ENCODE results near the gene ST3GAL2. TPM values are rescaled to one million over a fixed set of nuclear protein-coding genes. Genes with fewer than 3 reads are reported as not detected.
"Not testable (repeated sequence)": the region's sequence is repeated elsewhere in the genome, so short reads cannot be mapped to it uniquely, and the experiment has no call there.

Gene ST3GAL2
- total RNA-seq, 1 donor = 42.7 TPM

- TF ChIP-seq, protein P1, sequence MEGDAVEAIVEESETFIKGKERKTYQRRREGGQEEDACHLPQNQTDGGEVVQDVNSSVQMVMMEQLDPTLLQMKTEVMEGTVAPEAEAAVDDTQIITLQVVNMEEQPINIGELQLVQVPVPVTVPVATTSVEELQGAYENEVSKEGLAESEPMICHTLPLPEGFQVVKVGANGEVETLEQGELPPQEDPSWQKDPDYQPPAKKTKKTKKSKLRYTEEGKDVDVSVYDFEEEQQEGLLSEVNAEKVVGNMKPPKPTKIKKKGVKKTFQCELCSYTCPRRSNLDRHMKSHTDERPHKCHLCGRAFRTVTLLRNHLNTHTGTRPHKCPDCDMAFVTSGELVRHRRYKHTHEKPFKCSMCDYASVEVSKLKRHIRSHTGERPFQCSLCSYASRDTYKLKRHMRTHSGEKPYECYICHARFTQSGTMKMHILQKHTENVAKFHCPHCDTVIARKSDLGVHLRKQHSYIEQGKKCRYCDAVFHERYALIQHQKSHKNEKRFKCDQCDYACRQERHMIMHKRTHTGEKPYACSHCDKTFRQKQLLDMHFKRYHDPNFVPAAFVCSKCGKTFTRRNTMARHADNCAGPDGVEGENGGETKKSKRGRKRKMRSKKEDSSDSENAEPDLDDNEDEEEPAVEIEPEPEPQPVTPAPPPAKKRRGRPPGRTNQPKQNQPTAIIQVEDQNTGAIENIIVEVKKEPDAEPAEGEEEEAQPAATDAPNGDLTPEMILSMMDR (IDR thresholded peaks at IDR 0.05; ENCODE audit: insufficient read depth, low read depth, low read length) = no peak
- DNase-seq (ENCODE audit: low read depth) = peak; percentile 76
These were observed 15.5 kb upstream of the ST3GAL2 start, which contains the start of gene FCSK for GRCh38 chr16:70454222-70455034. Gene FCSK (plus strand): TSS chr16:70454595. CDS start chr16:70463191, 8,596 bp downstream.

DNA sequence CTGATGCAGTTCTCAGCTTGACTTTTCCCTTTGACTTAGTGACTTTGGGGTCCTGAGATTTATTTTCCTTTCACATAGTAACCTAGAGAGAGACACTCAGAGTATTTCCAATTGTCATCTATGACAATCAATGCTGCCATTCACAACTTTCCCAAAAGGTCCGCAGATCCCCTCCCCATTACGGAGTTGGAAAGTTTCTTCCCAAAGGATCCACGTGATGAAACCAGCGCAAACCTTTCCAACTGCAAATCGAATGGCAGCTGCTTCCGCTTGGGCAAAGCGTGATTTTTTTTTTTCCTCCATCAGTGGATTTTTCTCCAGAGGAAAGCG, 15.0 kb upstream of the ST3GAL2 start:
- peak overlapping the region; percentile 84 for H3K4me3 ChIP-seq (ENCODE audit: low read depth, low read length)
- TF ChIP-seq, protein P1 (IDR thresholded peaks at IDR 0.05; ENCODE audit: insufficient read depth, low read depth, low read length) = no peak
- DNase-seq (ENCODE audit: low read depth) = no peak

More at GRCh38 chr16:70454222-70455034, 15.5 kb upstream of the ST3GAL2 start, which contains the start of gene FCSK:
- H3K4me3 ChIP-seq (ENCODE audit: low read depth, low read length) = peak within 1 kb of the TSS; percentile 84

GRCh38 chr16:70453117-70453891, 14.4 kb upstream of the ST3GAL2 start:
- DNase-seq (ENCODE audit: low read depth) = no peak
- TF ChIP-seq, protein P1 (IDR thresholded peaks at IDR 0.05; ENCODE audit: insufficient read depth, low read depth, low read length) = no peak
- H3K4me3 ChIP-seq (ENCODE audit: low read depth, low read length) = peak overlapping the region; percentile 84

DNA sequence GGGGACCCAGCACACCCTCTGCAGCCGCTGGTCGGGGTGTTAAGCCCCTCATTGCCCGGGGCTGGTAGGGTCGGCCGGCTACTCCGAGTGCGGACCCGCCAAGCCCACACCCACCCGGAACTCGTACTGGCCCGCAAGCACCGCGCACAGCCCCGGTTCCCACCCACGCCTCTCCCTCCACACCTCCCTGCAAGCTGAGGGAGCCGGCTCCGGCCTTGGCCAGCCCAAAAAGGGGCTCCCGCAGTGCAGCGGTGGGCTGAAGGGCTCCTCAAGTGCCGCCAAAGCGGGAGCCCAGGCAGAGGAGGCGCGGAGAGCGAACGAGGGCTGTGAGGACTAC, 12.1 kb upstream of the ST3GAL2 start:
- DNase-seq (ENCODE audit: low read depth) = not testable (repeated sequence)
- H3K4me3 ChIP-seq (ENCODE audit: low read depth, low read length) = peak overlapping the region; percentile 23

DNA sequence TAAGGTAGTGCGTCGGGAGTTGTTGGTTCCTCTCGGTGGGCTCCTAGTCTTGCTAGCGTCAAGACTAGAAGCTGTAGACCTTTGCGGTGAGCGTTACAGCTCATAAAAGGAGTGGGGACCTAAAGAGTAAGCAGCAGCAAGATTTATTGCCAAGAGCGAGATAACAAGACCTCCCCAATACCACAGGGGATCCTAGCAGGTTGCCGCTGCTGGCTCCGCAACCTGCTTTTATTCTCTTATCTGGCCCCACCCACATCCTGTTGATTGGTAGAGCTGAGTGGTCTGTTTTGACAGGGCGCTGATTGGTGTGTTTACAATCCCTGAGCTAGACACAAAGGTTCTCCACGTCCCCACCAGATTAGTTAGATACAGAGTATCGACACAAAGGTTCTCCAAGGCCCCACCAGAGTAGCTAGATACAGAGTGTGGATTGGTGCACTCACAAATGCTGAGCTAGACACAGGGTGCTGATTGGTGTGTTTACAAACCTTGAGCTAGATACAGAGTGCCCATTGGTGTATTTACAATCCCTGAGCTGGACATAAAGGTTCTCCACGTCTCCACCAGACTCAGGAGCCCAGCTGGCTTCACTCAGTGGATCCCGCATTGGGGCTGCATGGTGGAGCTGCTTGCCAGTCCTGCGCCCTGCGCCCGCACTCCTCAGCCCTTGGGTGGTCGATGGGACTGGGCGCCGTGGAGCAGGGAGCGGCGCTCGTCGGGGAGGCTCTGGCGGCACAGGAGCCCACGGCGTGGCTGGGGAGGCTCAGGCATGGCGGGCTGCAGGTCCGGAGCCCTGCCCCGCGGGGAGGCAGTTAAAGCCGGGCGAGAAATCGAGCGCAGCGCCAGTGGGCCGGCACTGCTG, 11.5 kb upstream of the ST3GAL2 start:
- not testable (repeated sequence) for DNase-seq (ENCODE audit: low read depth)
- H3K4me3 ChIP-seq (ENCODE audit: low read depth, low read length) = peak overlapping the region; percentile 23

GRCh38 chr16:70448075-70448474, 9.2 kb upstream of the ST3GAL2 start:
- H3K4me3 ChIP-seq (ENCODE audit: low read depth, low read length) = no peak overlapping the region
- TF ChIP-seq, protein P1 (IDR thresholded peaks at IDR 0.05; ENCODE audit: insufficient read depth, low read depth, low read length) = no peak
- DNase-seq (ENCODE audit: low read depth) = no peak

DNA sequence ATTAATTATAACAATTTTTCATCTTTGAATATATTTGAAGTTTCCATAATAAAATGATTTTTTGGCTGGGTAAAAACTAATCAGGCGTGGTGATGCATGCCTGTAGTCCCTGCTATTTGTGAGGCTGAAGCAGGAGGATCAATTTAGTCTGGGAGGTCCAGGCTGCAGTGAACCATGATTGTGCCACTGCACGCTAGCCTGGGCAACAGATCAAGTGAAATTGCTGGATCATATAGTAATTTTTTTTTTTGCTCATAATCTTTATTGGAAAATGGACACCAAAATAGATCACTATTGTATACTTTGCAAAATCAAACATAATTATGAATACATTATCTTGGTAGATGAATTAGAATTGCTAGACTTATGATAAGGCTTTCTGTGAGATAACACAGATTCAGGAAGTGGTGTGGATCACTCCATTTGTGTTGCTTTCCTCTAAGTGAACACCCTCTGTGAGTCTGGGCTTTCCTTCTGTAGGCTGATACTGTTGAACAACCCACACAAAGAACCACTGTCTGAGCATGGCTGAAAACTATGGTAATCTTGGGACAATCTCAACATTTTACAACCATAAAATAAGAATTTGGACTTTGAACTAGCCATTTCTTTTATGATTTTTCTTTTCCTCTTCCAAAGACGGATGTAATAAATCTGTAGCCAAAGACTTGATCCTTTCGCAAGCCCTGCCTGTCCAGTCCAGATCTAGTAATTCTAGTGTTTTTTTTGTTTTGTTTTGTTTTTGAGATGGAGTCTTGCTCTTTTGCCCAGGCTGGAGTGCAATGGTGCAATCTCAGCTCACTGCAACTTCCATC, 5.6 kb upstream of the ST3GAL2 start:
- TF ChIP-seq, protein P1 (IDR thresholded peaks at IDR 0.05; ENCODE audit: insufficient read depth, low read depth, low read length) = no peak
- peak; percentile 69 for DNase-seq (ENCODE audit: low read depth)
- H3K4me3 ChIP-seq (ENCODE audit: low read depth, low read length) = no peak overlapping the region

Measured in fibroblast of villous mesenchyme (primary cell).